H1 (cell line): ENCODE data around the gene CRTAP. TPM values are rescaled to one million over a fixed set of nuclear protein-coding genes. Genes with fewer than 3 reads are reported as not detected.

Source experiments
- CTCF ChIA-PET: fragments of 300-600 bp; sonication (Branson Sonifier 250); formaldehyde crosslinking; loops from one replicate; lab custom pipeline; 2021; ENCODE audit not compliant: partially characterized antibody; lab: Charles Lee
- POLR2A ChIA-PET: fragments of 300-600 bp; sonication (Branson Sonifier 250); formaldehyde crosslinking; loops from one replicate; lab custom pipeline; 2021; ENCODE audit warnings: inconsistent platforms; ENCODE audit not compliant: partially characterized antibody; lab: Charles Lee
- DNase-seq, 2 experiments: peaks; one replicate each; pipeline versions ENCODE4 v3.0.0 to v3.0.0-alpha.2; 2010 to 2022; ENCODE audit warnings: low spot score in 2 of 2, low read depth in 1 of 2, mixed read lengths in 1 of 2
- FAIRE-seq: peaks from 2 replicates; lab custom pipeline; 2011; peaks lifted over from hg19 to GRCh38; lab: Jason Lieb, UNC
- H2AFZ ChIP-seq: 2 replicates; pipeline ENCODE4 v1.8.1; 2012; ENCODE audit warnings: low read length, inconsistent platforms
- H2AK5ac ChIP-seq: 2 replicates; pipeline ENCODE4 v1.6.1; 2013; ENCODE audit warnings: low read depth, low read length
- H2BK120ac ChIP-seq: replicated peaks from 2 replicates; pipeline ENCODE3; 2013; ENCODE audit warnings: low read depth, low read length, inconsistent platforms
- H2BK12ac ChIP-seq: 2 replicates; pipeline ENCODE4 v1.6.1; 2013; ENCODE audit warnings: low read depth, low read length
- H2BK15ac ChIP-seq: 2 replicates; pipeline ENCODE4 v1.6.1; 2013; ENCODE audit warnings: low read length
- H2BK20ac ChIP-seq: 2 replicates; pipeline ENCODE4 v1.6.1; 2013; ENCODE audit warnings: low read length
- H2BK5ac ChIP-seq: 2 replicates; pipeline ENCODE4 v1.6.1; 2013; ENCODE audit warnings: low read depth, low read length
- H3K14ac ChIP-seq: 2 replicates; pipeline ENCODE4 v1.6.1; 2013; ENCODE audit warnings: inconsistent platforms; ENCODE audit not compliant: insufficient read length
- H3K18ac ChIP-seq: 2 replicates; pipeline ENCODE4 v1.6.1; 2013; ENCODE audit warnings: low read length; ENCODE audit errors: extremely low read depth
- H3K23ac ChIP-seq: 2 replicates; pipeline ENCODE4 v1.6.1; 2013; ENCODE audit warnings: inconsistent platforms; ENCODE audit not compliant: insufficient read length
- H3K23me2 ChIP-seq: 2 replicates; pipeline ENCODE4 v1.6.1; 2013; ENCODE audit warnings: low read depth, low read length
- H3K27ac ChIP-seq: 2 replicates; pipeline ENCODE4 v1.6.1; 2011; ENCODE audit warnings: low read depth, low read length, inconsistent platforms
- H3K27me3 ChIP-seq, 4 experiments: replicated peaks in 1 of 4; 1 replicate in 1 of 4; 2 replicates in 3 of 4; pipeline versions ENCODE4 v1.6.1 to v1.8.1; 2011 to 2013; ENCODE audit warnings: low read length in 3 of 4, mild to moderate bottlenecking in 3 of 4, inconsistent platforms in 2 of 4, mixed read lengths in 2 of 4, moderate library complexity in 1 of 4; ENCODE audit not compliant: control insufficient read depth in 3 of 4, insufficient read depth in 3 of 4; ENCODE audit errors: extremely low read depth in 1 of 4
- H3K36me3 ChIP-seq, 4 experiments: 2 replicates each; pipeline versions ENCODE4 v1.6.1 to v1.8.1; 2011 to 2013; ENCODE audit warnings: mild to moderate bottlenecking in 4 of 4, low read length in 3 of 4, moderate library complexity in 2 of 4, control low read depth in 1 of 4, inconsistent platforms in 1 of 4; ENCODE audit not compliant: insufficient read depth in 4 of 4, control insufficient read depth in 2 of 4
- H3K4ac ChIP-seq: replicated peaks from 2 replicates; pipeline ENCODE3; 2013; ENCODE audit warnings: low read length, low read depth, mixed read lengths, inconsistent platforms; ENCODE audit not compliant: insufficient read length
- H3K4me1 ChIP-seq, 4 experiments: replicated peaks in 1 of 4; 1 replicate in 1 of 4; 2 replicates in 3 of 4; pipeline versions ENCODE4 v1.6.1 to v1.8.1; 2011 to 2013; ENCODE audit warnings: low read length in 3 of 4, inconsistent platforms in 2 of 4, mixed read lengths in 1 of 4; ENCODE audit not compliant: insufficient read depth in 4 of 4, control insufficient read depth in 3 of 4
- H3K4me2 ChIP-seq, 2 experiments: 2 replicates each; pipeline versions ENCODE4 v1.6.1 to v1.8.1; 2011 to 2013; ENCODE audit warnings: low read depth in 2 of 2, low read length in 2 of 2, control low read depth in 1 of 2, inconsistent platforms in 1 of 2, mild to moderate bottlenecking in 1 of 2; ENCODE audit not compliant: insufficient read depth in 1 of 2
- H3K4me3 ChIP-seq, 4 experiments: fragments of 200-600, 300-600 bp in 1 of 4; sonication (generic), shearing (Covaris generic), sonication (Bioruptor Twin) in 1 of 4; 2 replicates each; pipeline versions ENCODE4 v1.5.1 to v1.8.1; 2011 to 2016; ENCODE audit warnings: low read length in 4 of 4, low read depth in 3 of 4, control low read depth in 2 of 4, inconsistent platforms in 2 of 4, mild to moderate bottlenecking in 2 of 4, mixed read lengths in 1 of 4, moderate library complexity in 1 of 4; ENCODE audit not compliant: insufficient read depth in 2 of 4; ENCODE audit errors: extremely low read depth in 1 of 4
- H3K56ac ChIP-seq: replicated peaks from 2 replicates; pipeline ENCODE3; 2013; ENCODE audit warnings: low read depth, mild to moderate bottlenecking, mixed read lengths, low read length, inconsistent platforms; ENCODE audit not compliant: insufficient read length
- H3K79me1 ChIP-seq: 2 replicates; pipeline ENCODE4 v1.6.1; 2013; ENCODE audit warnings: low read depth, low read length, control low read depth
- H3K79me2 ChIP-seq, 2 experiments: 2 replicates each; pipeline versions ENCODE4 v1.6.1 to v1.8.1; 2012 to 2013; ENCODE audit warnings: low read length in 2 of 2, mild to moderate bottlenecking in 2 of 2, inconsistent platforms in 1 of 2; ENCODE audit not compliant: insufficient read depth in 2 of 2, control insufficient read depth in 1 of 2
- H3K9ac ChIP-seq, 4 experiments: replicated peaks in 1 of 4; 1 replicate in 1 of 4; 2 replicates in 3 of 4; pipeline versions ENCODE4 v1.6.1 to v1.8.1; 2011 to 2013; ENCODE audit warnings: low read depth in 3 of 4, low read length in 3 of 4, control low read depth in 2 of 4, mild to moderate bottlenecking in 2 of 4, moderate library complexity in 2 of 4, inconsistent platforms in 1 of 4; ENCODE audit errors: extremely low read depth in 1 of 4
- H3K9me3 ChIP-seq, 2 experiments: 2 replicates each; pipeline versions ENCODE4 v1.6.1 to v1.8.1; 2012 to 2013; ENCODE audit warnings: mild to moderate bottlenecking in 2 of 2, moderate library complexity in 2 of 2, control low read depth in 1 of 2, inconsistent platforms in 1 of 2, low read depth in 1 of 2, low read length in 1 of 2, mixed read lengths in 1 of 2; ENCODE audit not compliant: insufficient read depth in 2 of 2
- H4K20me1 ChIP-seq, 2 experiments: replicated peaks in 1 of 2; 2 replicates each; pipeline versions ENCODE3 to v1.8.1; 2011 to 2013; ENCODE audit warnings: inconsistent platforms in 2 of 2, low read length in 2 of 2, mild to moderate bottlenecking in 1 of 2; ENCODE audit not compliant: insufficient read depth in 2 of 2, control insufficient read depth in 1 of 2
- H4K5ac ChIP-seq: 2 replicates; pipeline ENCODE4 v1.6.1; 2013; ENCODE audit warnings: low read length, low read depth, mixed read lengths, inconsistent platforms; ENCODE audit not compliant: insufficient read length
- H4K8ac ChIP-seq: 2 replicates; pipeline ENCODE4 v1.8.0; 2013; ENCODE audit warnings: mild to moderate bottlenecking, moderate library complexity, low read length, inconsistent platforms; ENCODE audit not compliant: insufficient read depth; ENCODE audit errors: extremely low read depth
- H4K91ac ChIP-seq: replicated peaks from 2 replicates; pipeline ENCODE3; 2013; ENCODE audit warnings: low read length, mixed read lengths, inconsistent platforms; ENCODE audit not compliant: insufficient read length
- EGR1 ChIP-seq: IDR thresholded peaks from 2 replicates; pipeline ENCODE4 v1.6.1; 2011; ENCODE audit warnings: low read depth, low read length, borderline replicate concordance
- HDAC2 ChIP-seq, 2 experiments: fragments of 300-600 bp in 1 of 2; sonication (generic) in 1 of 2; IDR thresholded peaks; 2 replicates each; pipeline ENCODE4 v1.6.1; 2011 to 2012; ENCODE audit warnings: low read depth in 2 of 2, low read length in 2 of 2, mild to moderate bottlenecking in 2 of 2, moderate library complexity in 2 of 2, borderline replicate concordance in 1 of 2, inconsistent platforms in 1 of 2
- KDM1A ChIP-seq: fragments of 200-600, 300-600 bp; sonication (generic); IDR thresholded peaks from 2 replicates; pipeline ENCODE4 v1.7.1; 2016; ENCODE audit warnings: mild to moderate bottlenecking, low read length, borderline replicate concordance
- KDM5A ChIP-seq: fragments of 200-600 bp; IDR thresholded peaks from 2 replicates; pipeline ENCODE4 v1.7.1; 2012; ENCODE audit warnings: mild to moderate bottlenecking, low read length, inconsistent platforms, mixed read lengths
- NANOG ChIP-seq: IDR thresholded peaks from 2 replicates; pipeline ENCODE4 v1.6.1; 2011; ENCODE audit warnings: low read length, low read depth, mild to moderate bottlenecking, inconsistent platforms; ENCODE audit not compliant: insufficient read depth, poor library complexity, severe bottlenecking
- RXRA ChIP-seq: IDR thresholded peaks from 2 replicates; pipeline ENCODE4 v1.6.1; 2011; ENCODE audit warnings: low read depth, mild to moderate bottlenecking, low read length, moderate library complexity; ENCODE audit not compliant: insufficient read depth
- TAF1 ChIP-seq: IDR thresholded peaks from 2 replicates; pipeline ENCODE4 v1.6.1; 2011; ENCODE audit warnings: mild to moderate bottlenecking, low read depth, low read length
- TCF12 ChIP-seq: IDR thresholded peaks from 2 replicates; pipeline ENCODE4 v1.6.1; 2011; ENCODE audit warnings: low read depth, mild to moderate bottlenecking, low read length
- WGBS, 2 experiments: shearing (Covaris generic) in 1 of 2; methylation state at CpG; one replicate each; pipeline versions ENCODE4 v1.1.6 to v1.1.7; 2013 to 2015; ENCODE audit warnings: low lambda C conversion rate in 2 of 2, mixed read lengths in 2 of 2, inconsistent platforms in 1 of 2, low coverage in 1 of 2, missing lambda C conversion rate in 1 of 2; ENCODE audit not compliant: insufficient replicate concordance in 2 of 2, insufficient coverage in 1 of 2, insufficient read length in 1 of 2; ENCODE audit errors: extremely low coverage in 1 of 2, missing lambda C conversion rate in 1 of 2; 5-methylcytosine and 5-hydroxymethylcytosine counted together
- polyA plus RNA-seq, 7 experiments: library from polyadenylated mRNA; depleted of rRNA in 3 of 7; stranded (reverse) in 5 of 7; unstranded in 2 of 7; fragments of >200 nt in 5 of 7; fragments of 200-250 nt in 2 of 7; gene quantifications; 1 replicate in 5 of 7; 2 replicates in 1 of 7; 4 replicates in 1 of 7; pipeline versions ENCODE4 v1.2.1 to v1.2.3, GENCODE V29; 2011 to 2013; ENCODE audit warnings: missing spikeins in 2 of 7, mixed read lengths in 2 of 7
- total RNA-seq: library from RNA; stranded (reverse); fragmentation: NEBNext Ultra II Directional; extraction: Animal tissue kit (Norgen Biotek cat#: 25700); gene quantifications from 2 replicates; pipeline ENCODE4 v1.2.1, GENCODE V29; 2021
- TF ChIP-seq, protein P1 (sequence below): IDR thresholded peaks from 2 replicates; pipeline ENCODE4 v1.6.1; 2012; ENCODE audit warnings: inconsistent platforms
- TF ChIP-seq, protein P2 (sequence below), 3 experiments: IDR thresholded peaks; 1 replicate in 2 of 3; 2 replicates in 1 of 3; pipeline versions ENCODE4 v1.5.1 to v1.6.1; 2011; ENCODE audit warnings: low read length in 3 of 3, mild to moderate bottlenecking in 3 of 3, inconsistent platforms in 2 of 3, low read depth in 1 of 3, moderate library complexity in 1 of 3; ENCODE audit not compliant: insufficient read depth in 1 of 3; ENCODE audit errors: control extremely low read depth in 1 of 3

CRTAP gene
- total and polyA plus RNA-seq, 2 of the 8 experiments (the other 6 are each of a cell fraction or from before 2014, with no cell fraction given), result 159 to 188 TPM

DNA sequence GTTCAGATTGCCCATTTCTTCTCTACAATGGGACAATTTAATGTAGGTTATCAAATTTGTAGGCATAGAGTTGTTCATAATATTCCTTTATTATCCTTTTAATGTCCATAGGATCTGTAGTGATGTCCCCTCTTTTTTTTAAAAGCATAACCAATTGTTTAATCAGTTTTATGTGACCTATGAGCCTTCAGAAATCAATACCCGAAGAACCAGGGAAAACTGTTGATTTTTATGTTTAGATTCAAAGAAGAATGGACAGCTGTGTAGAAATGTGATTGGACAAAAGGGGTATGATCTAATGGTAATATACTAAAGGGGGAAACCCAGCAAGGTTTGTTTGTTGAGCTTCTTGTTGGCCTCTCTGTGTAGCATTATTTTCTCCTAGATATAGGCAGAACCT, 65.3 kb downstream of the CRTAP start:
- no peak for FAIRE-seq
- 95% methylated on average over 1 of the region's 1 CpG; no CpG with 5 or more reads in 1 of the 2 experiments for WGBS, 2 experiments
- CTCF ChIA-PET, result interaction anchor here (1.0 to 1.5 kb wide), 2 partner anchors 12 to 49 kb away, joined by 5 to 6 read pairs; no protein-coding TSS in a partner anchor

More for the DNA sequence above, 65.3 kb downstream of the CRTAP start:
- Histone ChIP-seq H3K4me2 (no peak overlapping the region), H3K9ac (no peak overlapping the region), H3K18ac (no peak overlapping the region), H2BK15ac (no peak overlapping the region), H4K20me1 (no peaks in the 10 kb centered on the region), H3K27me3 (no peaks in the 10 kb centered on the region), H3K36me3 (no peaks in the 10 kb centered on the region), H2BK12ac (no peak overlapping the region), H2BK5ac (no peak overlapping the region), H3K14ac (no peak overlapping the region), H3K23ac (no peak overlapping the region), H2AK5ac (no peak overlapping the region), H4K8ac (no peak overlapping the region)
- DNase-seq, result no peak
- TF ChIP-seq NANOG (no peak), KDM5A (no peak), RXRA (no peak), TAF1 (no peak), EGR1 (no peak), KDM1A (no peak), TCF12 (no peak), HDAC2 (IDR thresholded peaks at IDR 0.05; ENCODE audit: borderline replicate concordance in 1 of 2, low read depth in 2 of 2, low read length in 2 of 2) (no peak)
- TF ChIP-seq, protein P1, sequence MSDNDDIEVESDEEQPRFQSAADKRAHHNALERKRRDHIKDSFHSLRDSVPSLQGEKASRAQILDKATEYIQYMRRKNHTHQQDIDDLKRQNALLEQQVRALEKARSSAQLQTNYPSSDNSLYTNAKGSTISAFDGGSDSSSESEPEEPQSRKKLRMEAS, result no peak
- TF ChIP-seq, protein P2, sequence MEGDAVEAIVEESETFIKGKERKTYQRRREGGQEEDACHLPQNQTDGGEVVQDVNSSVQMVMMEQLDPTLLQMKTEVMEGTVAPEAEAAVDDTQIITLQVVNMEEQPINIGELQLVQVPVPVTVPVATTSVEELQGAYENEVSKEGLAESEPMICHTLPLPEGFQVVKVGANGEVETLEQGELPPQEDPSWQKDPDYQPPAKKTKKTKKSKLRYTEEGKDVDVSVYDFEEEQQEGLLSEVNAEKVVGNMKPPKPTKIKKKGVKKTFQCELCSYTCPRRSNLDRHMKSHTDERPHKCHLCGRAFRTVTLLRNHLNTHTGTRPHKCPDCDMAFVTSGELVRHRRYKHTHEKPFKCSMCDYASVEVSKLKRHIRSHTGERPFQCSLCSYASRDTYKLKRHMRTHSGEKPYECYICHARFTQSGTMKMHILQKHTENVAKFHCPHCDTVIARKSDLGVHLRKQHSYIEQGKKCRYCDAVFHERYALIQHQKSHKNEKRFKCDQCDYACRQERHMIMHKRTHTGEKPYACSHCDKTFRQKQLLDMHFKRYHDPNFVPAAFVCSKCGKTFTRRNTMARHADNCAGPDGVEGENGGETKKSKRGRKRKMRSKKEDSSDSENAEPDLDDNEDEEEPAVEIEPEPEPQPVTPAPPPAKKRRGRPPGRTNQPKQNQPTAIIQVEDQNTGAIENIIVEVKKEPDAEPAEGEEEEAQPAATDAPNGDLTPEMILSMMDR (IDR thresholded peaks at IDR 0.05; ENCODE audit: control extremely low read depth in 1 of 3, insufficient read depth in 1 of 3, low read depth in 1 of 3, low read length in 3 of 3), result no peak
- TF ChIP-seq, all 59 proteins: peak for 0
- no peaks in the 10 kb centered on the region for H3K79me2 ChIP-seq
- no peak overlapping the region for H2BK120ac ChIP-seq
- no peak overlapping the region for H4K91ac ChIP-seq
- no peak overlapping the region for H2BK20ac ChIP-seq
- H3K9me3 ChIP-seq, result no peaks in the 10 kb centered on the region
- POLR2A ChIA-PET, result interaction anchor here (0.6 kb wide), 1 partner anchor 688 kb away, joined by 3 read pairs; no protein-coding TSS in a partner anchor
- H3K4ac ChIP-seq, result no peak overlapping the region
- H3K27ac ChIP-seq, result no peak overlapping the region
- no peaks in the 10 kb centered on the region for H3K23me2 ChIP-seq
- H3K4me1 ChIP-seq, result no peaks in the 10 kb centered on the region
- H3K4me3 ChIP-seq, result no peak overlapping the region
- H3K79me1 ChIP-seq, result 0 out of 2 replicates have a peak, but pooled peaks cover 3% of the 10 kb centered on the region
- H3K56ac ChIP-seq, result no peak overlapping the region
- no peak overlapping the region for H4K5ac ChIP-seq
- no peak overlapping the region for H2AFZ ChIP-seq
